Ishikawa (cell line): ENCODE data around the gene JOSD2.

Experiments used
- CEBPB ChIP-seq: IDR thresholded peaks from 2 replicates; pipeline ENCODE4 v1.6.1; 2012
- CREB1 ChIP-seq: IDR thresholded peaks from 2 replicates; pipeline ENCODE4 v1.6.1; 2012; ENCODE audit warnings: low read depth
- EGR1 ChIP-seq: IDR thresholded peaks from 2 replicates; pipeline ENCODE4 v1.6.1; 2012
- EP300 ChIP-seq: IDR thresholded peaks from 2 replicates; pipeline ENCODE4 v1.6.1; 2012; ENCODE audit warnings: borderline replicate concordance
- FOXM1 ChIP-seq: IDR thresholded peaks from 2 replicates; pipeline ENCODE4 v1.6.1; 2012; ENCODE audit warnings: low read depth, borderline replicate concordance
- NFIC ChIP-seq: IDR thresholded peaks from 2 replicates; pipeline ENCODE4 v1.6.1; 2012
- RAD21 ChIP-seq: IDR thresholded peaks from 2 replicates; pipeline ENCODE4 v1.6.1; 2012; ENCODE audit warnings: low read depth
- TAF1 ChIP-seq: IDR thresholded peaks from 2 replicates; pipeline ENCODE4 v1.6.1; 2012; ENCODE audit warnings: low read depth, mild to moderate bottlenecking
- TCF12 ChIP-seq: IDR thresholded peaks from 2 replicates; pipeline ENCODE4 v1.6.1; 2012; ENCODE audit warnings: low read depth
- TEAD4 ChIP-seq: IDR thresholded peaks from 2 replicates; pipeline ENCODE4 v1.6.1; 2012
- YY1 ChIP-seq: IDR thresholded peaks from 2 replicates; pipeline ENCODE4 v1.6.1; 2012; ENCODE audit warnings: low read depth
- ZBTB7A ChIP-seq: IDR thresholded peaks from 2 replicates; pipeline ENCODE4 v1.6.1; 2012; ENCODE audit warnings: low read depth
- TF ChIP-seq, protein P1 (sequence below): IDR thresholded peaks from 2 replicates; pipeline ENCODE4 v1.6.1; 2012
- TF ChIP-seq, protein P2 (sequence below): IDR thresholded peaks from 2 replicates; pipeline ENCODE4 v1.6.1; 2012; ENCODE audit warnings: low read depth, mild to moderate bottlenecking
- TF ChIP-seq, protein P3 (sequence below): IDR thresholded peaks from 2 replicates; pipeline ENCODE4 v1.6.1; 2012

JOSD2 gene

DNA sequence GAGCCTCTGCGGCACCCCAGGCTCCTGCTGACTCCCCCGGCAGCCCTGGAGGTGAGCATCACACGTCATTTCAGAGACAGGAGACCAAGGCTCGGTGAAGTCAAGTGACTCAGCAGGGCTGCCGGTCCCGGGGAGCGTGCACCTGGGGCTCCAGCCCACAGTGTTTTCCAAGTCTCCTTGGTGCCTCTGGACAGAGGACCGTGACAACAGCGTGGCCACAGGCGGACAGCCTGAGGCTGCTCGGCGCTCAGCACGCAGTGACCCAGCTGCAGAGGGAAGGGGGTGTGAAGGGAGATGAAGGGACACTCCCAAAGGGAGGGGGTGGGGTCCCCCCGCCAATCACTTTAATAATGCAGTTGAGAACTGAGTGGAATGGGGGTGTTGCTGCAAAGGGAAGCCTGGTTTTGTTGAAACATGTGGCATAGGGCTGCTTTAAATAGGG lies 20.2 kb upstream of the JOSD2 start:
- TF ChIP-seq ZBTB7A, result no peak

DNA sequence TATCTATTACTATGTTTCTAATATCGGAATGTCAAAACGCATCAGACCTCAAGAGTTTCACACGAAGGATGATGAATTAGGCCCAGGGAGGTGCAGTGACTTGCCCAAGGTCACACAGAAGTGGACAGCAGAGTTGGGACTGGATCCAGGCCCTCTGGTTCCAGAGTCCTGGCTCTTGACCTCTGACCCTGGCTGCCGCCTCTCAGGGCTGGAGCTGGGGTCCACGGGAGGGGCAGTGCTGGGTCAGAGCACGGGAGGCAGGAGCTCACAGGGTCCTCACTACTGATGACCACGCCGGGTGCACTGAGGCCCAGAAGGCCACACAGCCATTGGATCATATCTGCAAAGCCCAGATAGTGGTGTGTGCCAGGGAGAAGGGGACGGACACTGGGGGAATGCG lies 11.9 kb upstream of the JOSD2 start:
- TF ChIP-seq FOXM1, result no peak
- TF ChIP-seq EP300, result no peak
- TF ChIP-seq CEBPB, result no peak
- TF ChIP-seq, protein P1, sequence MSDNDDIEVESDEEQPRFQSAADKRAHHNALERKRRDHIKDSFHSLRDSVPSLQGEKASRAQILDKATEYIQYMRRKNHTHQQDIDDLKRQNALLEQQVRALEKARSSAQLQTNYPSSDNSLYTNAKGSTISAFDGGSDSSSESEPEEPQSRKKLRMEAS, result no peak
- TF ChIP-seq, protein P2, sequence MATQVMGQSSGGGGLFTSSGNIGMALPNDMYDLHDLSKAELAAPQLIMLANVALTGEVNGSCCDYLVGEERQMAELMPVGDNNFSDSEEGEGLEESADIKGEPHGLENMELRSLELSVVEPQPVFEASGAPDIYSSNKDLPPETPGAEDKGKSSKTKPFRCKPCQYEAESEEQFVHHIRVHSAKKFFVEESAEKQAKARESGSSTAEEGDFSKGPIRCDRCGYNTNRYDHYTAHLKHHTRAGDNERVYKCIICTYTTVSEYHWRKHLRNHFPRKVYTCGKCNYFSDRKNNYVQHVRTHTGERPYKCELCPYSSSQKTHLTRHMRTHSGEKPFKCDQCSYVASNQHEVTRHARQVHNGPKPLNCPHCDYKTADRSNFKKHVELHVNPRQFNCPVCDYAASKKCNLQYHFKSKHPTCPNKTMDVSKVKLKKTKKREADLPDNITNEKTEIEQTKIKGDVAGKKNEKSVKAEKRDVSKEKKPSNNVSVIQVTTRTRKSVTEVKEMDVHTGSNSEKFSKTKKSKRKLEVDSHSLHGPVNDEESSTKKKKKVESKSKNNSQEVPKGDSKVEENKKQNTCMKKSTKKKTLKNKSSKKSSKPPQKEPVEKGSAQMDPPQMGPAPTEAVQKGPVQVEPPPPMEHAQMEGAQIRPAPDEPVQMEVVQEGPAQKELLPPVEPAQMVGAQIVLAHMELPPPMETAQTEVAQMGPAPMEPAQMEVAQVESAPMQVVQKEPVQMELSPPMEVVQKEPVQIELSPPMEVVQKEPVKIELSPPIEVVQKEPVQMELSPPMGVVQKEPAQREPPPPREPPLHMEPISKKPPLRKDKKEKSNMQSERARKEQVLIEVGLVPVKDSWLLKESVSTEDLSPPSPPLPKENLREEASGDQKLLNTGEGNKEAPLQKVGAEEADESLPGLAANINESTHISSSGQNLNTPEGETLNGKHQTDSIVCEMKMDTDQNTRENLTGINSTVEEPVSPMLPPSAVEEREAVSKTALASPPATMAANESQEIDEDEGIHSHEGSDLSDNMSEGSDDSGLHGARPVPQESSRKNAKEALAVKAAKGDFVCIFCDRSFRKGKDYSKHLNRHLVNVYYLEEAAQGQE, result no peak
- TF ChIP-seq RAD21, result no peak
- TF ChIP-seq, protein P3, sequence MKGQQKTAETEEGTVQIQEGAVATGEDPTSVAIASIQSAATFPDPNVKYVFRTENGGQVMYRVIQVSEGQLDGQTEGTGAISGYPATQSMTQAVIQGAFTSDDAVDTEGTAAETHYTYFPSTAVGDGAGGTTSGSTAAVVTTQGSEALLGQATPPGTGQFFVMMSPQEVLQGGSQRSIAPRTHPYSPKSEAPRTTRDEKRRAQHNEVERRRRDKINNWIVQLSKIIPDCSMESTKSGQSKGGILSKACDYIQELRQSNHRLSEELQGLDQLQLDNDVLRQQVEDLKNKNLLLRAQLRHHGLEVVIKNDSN, result no peak
- no peak for TF ChIP-seq TAF1
- no peak for TF ChIP-seq NFIC
- TF ChIP-seq TCF12, result no peak
- TF ChIP-seq YY1, result no peak
- no peak for TF ChIP-seq ZBTB7A
- no peak for TF ChIP-seq TEAD4
- TF ChIP-seq EGR1, result no peak
- TF ChIP-seq CREB1, result no peak

DNA sequence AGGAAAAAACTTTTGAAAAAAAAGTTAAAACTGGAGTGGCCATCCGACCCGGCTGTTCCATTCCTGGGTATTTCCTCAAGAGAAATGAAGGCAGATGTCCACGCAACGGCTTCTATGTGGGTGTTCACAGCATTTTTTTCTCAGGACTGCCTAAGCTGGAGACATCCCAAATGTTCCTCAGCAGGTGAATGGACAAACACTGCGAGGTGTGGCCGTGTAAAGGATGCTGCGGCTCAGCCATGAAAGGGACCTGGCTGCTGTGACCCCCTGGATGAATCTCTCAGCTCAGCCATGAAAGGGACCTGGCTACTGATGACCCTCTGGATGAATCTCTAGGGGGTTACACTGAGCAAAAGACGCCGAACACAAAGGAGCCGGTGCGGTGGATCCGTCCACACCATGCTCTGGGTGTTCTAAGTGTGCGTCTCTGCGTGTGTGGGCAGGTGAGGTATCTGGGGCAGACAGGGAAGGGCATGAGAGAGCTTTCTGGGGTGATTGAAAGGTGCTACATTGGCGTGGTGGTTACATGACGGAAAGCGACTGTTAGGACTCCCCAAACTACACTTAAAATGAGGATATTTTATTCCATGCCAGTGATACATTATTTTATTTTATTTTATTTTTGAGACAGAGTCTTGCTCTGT lies 10.0 kb upstream of the JOSD2 start:
- no peak for TF ChIP-seq YY1
- no peak for TF ChIP-seq RAD21
- TF ChIP-seq, protein P3, result no peak
- no peak for TF ChIP-seq EGR1
- no peak for TF ChIP-seq EP300
- TF ChIP-seq ZBTB7A, result no peak
- no peak for TF ChIP-seq FOXM1
- TF ChIP-seq, protein P1, result no peak
- TF ChIP-seq NFIC, result no peak
- TF ChIP-seq TCF12, result no peak
- no peak for TF ChIP-seq CEBPB
- TF ChIP-seq TAF1, result no peak
- TF ChIP-seq, protein P2, result no peak
- no peak for TF ChIP-seq CREB1
- TF ChIP-seq TEAD4, result no peak

DNA sequence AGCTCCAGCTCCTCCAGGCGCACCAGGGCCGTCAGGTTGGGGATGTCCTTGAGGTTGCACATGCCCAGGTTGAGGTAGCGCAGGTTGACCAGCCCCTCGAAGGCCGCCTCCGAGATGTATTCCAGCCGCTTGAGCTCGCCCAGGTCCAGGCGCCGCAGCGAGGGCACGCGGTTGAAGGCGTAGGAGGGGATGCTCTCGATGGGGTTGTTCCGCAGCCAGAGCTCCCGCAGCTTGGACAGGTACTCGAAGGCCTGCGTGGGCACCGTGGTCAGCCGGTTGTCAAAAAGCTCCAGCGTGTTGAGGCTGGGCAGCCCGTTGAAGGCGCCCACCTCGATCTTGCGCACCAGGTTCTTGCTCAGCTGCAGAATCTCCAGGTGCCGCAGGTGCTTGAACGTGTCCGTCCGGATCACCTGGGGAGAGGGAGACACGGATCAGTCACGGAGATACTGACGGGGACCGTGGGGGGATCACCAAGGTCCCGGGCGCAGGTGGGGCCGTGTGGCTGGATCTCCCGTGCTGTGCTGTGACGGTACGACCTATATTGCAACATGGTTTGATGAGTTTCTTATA lies 8.1 kb upstream of the JOSD2 start:
- TF ChIP-seq, protein P3, result no peak
- TF ChIP-seq, protein P2, result no peak
- TF ChIP-seq TEAD4, result no peak
- no peak for TF ChIP-seq FOXM1
- no peak for TF ChIP-seq ZBTB7A
- no peak for TF ChIP-seq TAF1
- no peak for TF ChIP-seq RAD21
- TF ChIP-seq EGR1, result no peak
- no peak for TF ChIP-seq YY1
- TF ChIP-seq TCF12, result no peak
- no peak for TF ChIP-seq EP300
- TF ChIP-seq, protein P1, result no peak
- TF ChIP-seq CREB1, result no peak
- TF ChIP-seq CEBPB, result no peak
- no peak for TF ChIP-seq NFIC
